Mesothelial cell of epicardium (in vitro differentiated cells): ENCODE data around the gene ADAM30. TPM values are rescaled to one million over a fixed set of nuclear protein-coding genes. Genes with fewer than 3 reads are reported as not detected.

Experiments
- DNase-seq, 2 experiments: peaks; one replicate each; pipeline ENCODE4 v3.0.0; 2021; ENCODE audit warnings: low spot score in 2 of 2; ENCODE audit not compliant: unreplicated experiment in 2 of 2
- H3K27ac Mint-ChIP-seq: 2 replicates; pipeline ENCODE4 v1.8.0; 2021; ENCODE audit warnings: mixed read lengths
- H3K27me3 Mint-ChIP-seq: 2 replicates; pipeline ENCODE4 v1.8.0; 2021; ENCODE audit warnings: low read depth, mixed read lengths
- H3K36me3 Mint-ChIP-seq: 2 replicates; pipeline ENCODE4 v1.8.0; 2021; ENCODE audit warnings: mixed read lengths
- H3K4me1 Mint-ChIP-seq: 2 replicates; pipeline ENCODE4 v1.8.0; 2021; ENCODE audit warnings: mixed read lengths
- H3K4me3 Mint-ChIP-seq: 2 replicates; pipeline ENCODE4 v1.8.0; 2021; ENCODE audit warnings: mild to moderate bottlenecking, moderate library complexity, mixed read lengths
- H3K9me3 Mint-ChIP-seq: 2 replicates; pipeline ENCODE4 v1.8.0; 2021; ENCODE audit warnings: mixed read lengths
- total RNA-seq: library from RNA; stranded (reverse); gene quantifications from 3 replicates; pipeline ENCODE4 v1.2.1, GENCODE V29; 2021
- TF ChIP-seq, protein P1 (sequence below): fragments of 200-600 bp; sonication (generic); IDR thresholded peaks from one replicate; pipeline ENCODE4 v1.5.0; 2021; ENCODE audit warnings: antibody characterized with exemption; ENCODE audit not compliant: unreplicated experiment

The ADAM30 gene
- total RNA-seq, 1 donor from 2014 or later = 0.07 TPM

- no peak for DNase-seq
- Mint-ChIP-seq H3K27me3 (no peaks in the 10 kb centered on the region), H3K4me1 (no peaks in the 10 kb centered on the region), H3K4me3 (no peak overlapping the region), H3K36me3 (peaks cover 64% of the 10 kb centered on the region), H3K9me3 (no peaks in the 10 kb centered on the region), H3K27ac (no peak overlapping the region)
- TF ChIP-seq, protein P1, sequence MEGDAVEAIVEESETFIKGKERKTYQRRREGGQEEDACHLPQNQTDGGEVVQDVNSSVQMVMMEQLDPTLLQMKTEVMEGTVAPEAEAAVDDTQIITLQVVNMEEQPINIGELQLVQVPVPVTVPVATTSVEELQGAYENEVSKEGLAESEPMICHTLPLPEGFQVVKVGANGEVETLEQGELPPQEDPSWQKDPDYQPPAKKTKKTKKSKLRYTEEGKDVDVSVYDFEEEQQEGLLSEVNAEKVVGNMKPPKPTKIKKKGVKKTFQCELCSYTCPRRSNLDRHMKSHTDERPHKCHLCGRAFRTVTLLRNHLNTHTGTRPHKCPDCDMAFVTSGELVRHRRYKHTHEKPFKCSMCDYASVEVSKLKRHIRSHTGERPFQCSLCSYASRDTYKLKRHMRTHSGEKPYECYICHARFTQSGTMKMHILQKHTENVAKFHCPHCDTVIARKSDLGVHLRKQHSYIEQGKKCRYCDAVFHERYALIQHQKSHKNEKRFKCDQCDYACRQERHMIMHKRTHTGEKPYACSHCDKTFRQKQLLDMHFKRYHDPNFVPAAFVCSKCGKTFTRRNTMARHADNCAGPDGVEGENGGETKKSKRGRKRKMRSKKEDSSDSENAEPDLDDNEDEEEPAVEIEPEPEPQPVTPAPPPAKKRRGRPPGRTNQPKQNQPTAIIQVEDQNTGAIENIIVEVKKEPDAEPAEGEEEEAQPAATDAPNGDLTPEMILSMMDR = no peak
Observed at GRCh38 chr1:119914071-119914470, 17.8 kb upstream of the ADAM30 start.

DNA sequence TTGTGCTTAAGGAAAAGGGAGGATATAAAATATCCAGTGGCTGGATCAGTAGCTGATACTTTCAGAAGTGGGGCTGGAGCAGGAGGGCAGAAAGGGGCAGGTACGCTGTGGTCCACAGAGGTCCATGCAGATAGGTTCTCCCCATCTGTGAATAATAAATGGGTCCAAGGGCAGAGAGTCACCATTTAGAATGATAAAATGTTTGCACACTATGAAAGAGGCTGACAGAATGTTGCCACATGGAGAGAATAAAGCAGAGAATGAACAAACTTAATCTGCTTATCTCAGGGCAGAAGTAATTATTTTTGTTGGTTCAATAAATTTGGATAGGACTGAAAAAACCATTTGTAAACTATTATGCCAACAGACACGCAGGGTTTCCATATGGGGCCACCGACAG, 16.6 kb upstream of the ADAM30 start:
- H3K27me3 Mint-ChIP-seq = no peaks in the 10 kb centered on the region
- H3K27ac Mint-ChIP-seq = no peak overlapping the region
- DNase-seq = no peak
- no peaks in the 10 kb centered on the region for H3K4me1 Mint-ChIP-seq
- TF ChIP-seq, protein P1 = no peak
- no peaks in the 10 kb centered on the region for H3K9me3 Mint-ChIP-seq
- H3K36me3 Mint-ChIP-seq = peaks cover 53% of the 10 kb centered on the region
- H3K4me3 Mint-ChIP-seq = no peak overlapping the region

- H3K4me3 Mint-ChIP-seq = no peak overlapping the region
- no peaks in the 10 kb centered on the region for H3K9me3 Mint-ChIP-seq
- no peak overlapping the region for H3K27ac Mint-ChIP-seq
- DNase-seq = no peak
- TF ChIP-seq, protein P1 = no peak
- no peaks in the 10 kb centered on the region for H3K27me3 Mint-ChIP-seq
- H3K36me3 Mint-ChIP-seq = peaks cover 46% of the 10 kb centered on the region
- no peaks in the 10 kb centered on the region for H3K4me1 Mint-ChIP-seq
Observed at GRCh38 chr1:119911775-119912174, 15.5 kb upstream of the ADAM30 start.

- no peak for DNase-seq
- Mint-ChIP-seq H3K27ac (no peak overlapping the region), H3K9me3 (peaks cover 5% of the 10 kb centered on the region), H3K36me3 (peaks cover 36% of the 10 kb centered on the region), H3K4me1 (no peaks in the 10 kb centered on the region), H3K4me3 (no peak overlapping the region), H3K27me3 (no peaks in the 10 kb centered on the region)
- TF ChIP-seq, protein P1 = no peak
Observed at GRCh38 chr1:119910618-119911017, 14.3 kb upstream of the ADAM30 start.

GRCh38 chr1:119909890-119910596, 13.7 kb upstream of the ADAM30 start:
- Mint-ChIP-seq H3K27ac (no peak overlapping the region), H3K36me3 (peaks cover 30% of the 10 kb centered on the region), H3K4me3 (no peak overlapping the region), H3K27me3 (no peaks in the 10 kb centered on the region), H3K9me3 (peaks cover 11% of the 10 kb centered on the region), H3K4me1 (no peaks in the 10 kb centered on the region)
- TF ChIP-seq, protein P1 = no peak
- no peak for DNase-seq

DNA sequence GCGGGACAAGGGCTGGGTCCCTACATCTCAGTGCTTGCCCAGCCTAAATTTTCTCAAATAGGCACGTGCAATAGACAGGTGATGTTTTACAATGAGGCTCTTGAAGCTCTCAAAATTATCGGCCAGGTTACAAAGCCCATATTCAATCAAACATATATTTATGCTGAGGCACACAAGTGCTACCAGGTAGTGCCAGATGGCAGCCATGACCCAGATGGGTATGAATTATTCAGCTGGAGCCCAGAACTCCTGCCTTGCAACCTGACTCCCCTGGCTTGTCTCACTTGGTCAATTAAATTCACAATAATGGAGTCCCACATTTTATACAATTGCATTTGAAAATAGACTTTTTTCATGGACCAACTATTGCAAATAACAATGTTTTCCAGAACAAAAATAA, 12.3 kb upstream of the ADAM30 start:
- Mint-ChIP-seq H3K27me3 (peaks cover 7% of the 10 kb centered on the region), H3K4me1 (peaks cover 2% of the 10 kb centered on the region), H3K4me3 (no peak overlapping the region), H3K36me3 (peaks cover 21% of the 10 kb centered on the region), H3K27ac (no peak overlapping the region), H3K9me3 (peaks cover 19% of the 10 kb centered on the region)
- TF ChIP-seq, protein P1 = no peak
- DNase-seq = no peak
